NCI-H128 (cell line): Measurements from ENCODE around the gene OR4F17.
"Not testable (repeated sequence)": the region's sequence is repeated elsewhere in the genome, so short reads cannot be mapped to it uniquely, and the experiment has no call there.

Experiments used
- DNase-seq: peaks from one replicate; lab custom pipeline; 2025; ENCODE audit not compliant: unreplicated experiment; lab: John Stamatoyannopoulos, UW

Gene OR4F17, protein sequence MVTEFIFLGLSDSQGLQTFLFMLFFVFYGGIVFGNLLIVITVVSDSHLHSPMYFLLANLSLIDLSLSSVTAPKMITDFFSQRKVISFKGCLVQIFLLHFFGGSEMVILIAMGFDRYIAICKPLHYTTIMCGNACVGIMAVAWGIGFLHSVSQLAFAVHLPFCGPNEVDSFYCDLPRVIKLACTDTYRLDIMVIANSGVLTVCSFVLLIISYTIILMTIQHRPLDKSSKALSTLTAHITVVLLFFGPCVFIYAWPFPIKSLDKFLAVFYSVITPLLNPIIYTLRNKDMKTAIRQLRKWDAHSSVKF

GRCh38 chr19:106804-107203 is at the start of gene OR4F17:
TSS of gene OR4F17 (plus strand) at chr19:107104. CDS start at chr19:110679, 3,575 bp downstream.
- DNase-seq: not testable (repeated sequence)

DNA sequence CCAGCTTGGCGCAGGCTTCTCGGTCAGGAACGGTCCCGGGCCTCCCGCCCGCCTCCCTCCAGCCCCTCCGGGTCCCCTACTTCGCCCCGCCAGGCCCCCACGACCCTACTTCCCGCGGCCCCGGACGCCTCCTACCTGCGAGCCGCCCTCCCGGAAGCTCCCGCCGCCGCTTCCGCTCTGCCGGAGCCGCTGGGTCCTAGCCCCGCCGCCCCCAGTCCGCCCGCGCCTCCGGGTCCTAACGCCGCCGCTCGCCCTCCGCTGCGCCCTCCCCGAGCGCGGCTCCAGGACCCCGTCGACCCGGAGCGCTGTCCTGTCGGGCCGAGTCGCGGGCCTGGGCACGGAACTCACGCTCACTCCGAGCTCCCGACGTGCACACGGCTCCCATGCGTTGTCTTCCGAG is 36.1 kb upstream of the OR4F17 start:
- DNase-seq: not testable (repeated sequence)

DNA sequence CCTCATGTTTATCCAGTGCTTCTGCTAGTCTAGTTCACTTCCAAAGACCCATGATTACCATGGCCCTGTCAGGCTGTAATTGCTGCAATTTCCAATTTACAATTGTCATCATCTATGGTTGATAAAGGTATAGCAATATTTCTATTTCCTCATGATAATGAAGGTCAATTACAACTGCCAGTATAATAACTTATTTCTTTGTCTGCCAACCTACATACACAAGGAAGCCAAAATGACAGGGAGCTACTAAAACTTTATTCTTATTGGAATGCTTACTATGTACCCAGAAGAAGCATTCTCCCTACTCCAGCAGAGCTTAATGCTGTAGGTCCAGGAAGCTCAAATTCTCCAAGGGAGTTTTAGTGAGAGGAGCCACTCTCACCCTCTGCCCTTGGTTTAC is 24.0 kb upstream of the OR4F17 start:
- DNase-seq: not testable (repeated sequence)

- not testable (repeated sequence) for DNase-seq
Observed at GRCh38 chr19:83626-84025, 23.3 kb upstream of the OR4F17 start.

DNA sequence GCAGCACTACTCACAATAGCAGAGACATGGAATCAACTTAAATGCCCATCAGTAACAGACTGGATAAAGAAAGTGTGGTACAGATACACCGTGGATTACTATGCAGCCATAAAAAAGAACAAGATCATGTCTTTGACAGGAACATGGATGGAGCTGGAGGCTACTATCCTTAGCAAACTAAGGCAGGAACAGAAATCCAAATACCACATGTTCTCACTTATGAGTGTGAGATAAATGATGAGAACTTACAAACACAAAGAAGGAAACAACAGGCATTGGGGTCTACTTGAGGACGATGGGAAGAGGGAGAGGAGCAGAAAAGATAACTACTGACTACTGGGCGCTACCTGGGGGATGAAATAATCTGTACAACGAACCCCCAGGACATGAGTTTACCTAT is 16.2 kb upstream of the OR4F17 start:
- DNase-seq: not testable (repeated sequence)

DNA sequence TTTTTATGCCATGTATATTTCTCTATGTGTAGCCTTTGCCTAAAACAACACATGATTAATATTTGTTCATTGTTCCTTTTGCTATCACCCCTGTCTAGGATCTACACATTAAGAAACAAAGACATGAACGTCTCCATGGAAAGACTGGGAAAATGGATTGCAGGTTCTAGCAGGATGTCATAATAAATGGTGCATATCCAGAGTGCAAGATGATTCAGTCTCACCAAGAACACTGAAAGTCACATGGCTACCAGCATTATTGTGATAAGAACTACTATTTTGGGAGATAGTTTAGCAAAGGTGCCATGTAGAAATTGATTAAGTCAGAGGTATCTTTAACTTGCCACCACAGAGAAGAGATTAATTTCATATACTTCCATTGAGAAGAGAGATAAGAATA is 12.1 kb upstream of the OR4F17 start:
- not testable (repeated sequence) for DNase-seq

GRCh38 chr19:97647-98046 is 9.3 kb upstream of the OR4F17 start:
- not testable (repeated sequence) for DNase-seq

DNA sequence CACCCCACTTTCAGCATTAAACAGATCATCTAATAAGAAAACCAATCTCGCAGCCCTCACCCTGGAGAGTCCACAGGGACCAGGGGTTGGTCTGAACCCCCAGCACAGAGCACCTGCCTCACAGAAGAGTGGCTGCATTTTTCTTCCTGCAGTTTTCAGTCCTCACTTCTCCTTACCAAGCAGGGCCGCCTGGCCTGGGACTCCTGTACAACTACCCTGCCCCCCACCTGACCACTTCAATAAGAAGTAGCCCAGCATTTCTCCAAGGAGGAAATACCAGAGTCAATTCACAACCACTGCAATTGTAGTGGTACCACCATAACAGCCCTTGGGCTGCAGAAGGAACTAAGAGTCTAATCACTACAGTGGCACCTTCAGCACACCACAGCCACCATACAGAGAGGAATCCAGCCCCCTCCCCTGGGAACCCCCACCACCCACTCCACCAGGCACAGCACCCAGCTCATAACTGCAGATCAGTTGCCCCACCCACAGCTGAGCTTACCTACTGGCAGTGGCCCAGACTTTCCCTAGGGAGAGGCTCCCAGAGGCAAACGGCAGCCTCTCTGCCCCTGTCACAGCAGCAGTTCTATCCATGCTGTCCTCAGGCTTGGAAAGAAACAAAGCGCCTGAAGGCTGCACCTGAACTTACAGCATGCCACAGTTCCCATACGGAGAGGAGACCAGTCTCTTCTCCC is 13.7 kb downstream of the OR4F17 start:
- DNase-seq: not testable (repeated sequence)
